ENCODE results near the gene TRAF2.

Gene TRAF2

GRCh38 chr9:136901516-136902258 is 15.4 kb downstream of the TRAF2 start:
- H3K4me3 Mint-ChIP-seq: peak overlapping the region; percentile 46
- DNase-seq: peak; percentile 76
- ATAC-seq: peak; percentile 78
- H3K9me3 Mint-ChIP-seq: no peaks in the 10 kb centered on the region
- H3K27me3 Mint-ChIP-seq: no peaks in the 10 kb centered on the region
- peaks cover 52% of the 10 kb centered on the region for H3K4me1 Mint-ChIP-seq
- H3K27ac Mint-ChIP-seq: peak overlapping the region; percentile 87
- peaks cover 34% of the 10 kb centered on the region for H3K36me3 Mint-ChIP-seq (ENCODE audit: low read depth)

DNA sequence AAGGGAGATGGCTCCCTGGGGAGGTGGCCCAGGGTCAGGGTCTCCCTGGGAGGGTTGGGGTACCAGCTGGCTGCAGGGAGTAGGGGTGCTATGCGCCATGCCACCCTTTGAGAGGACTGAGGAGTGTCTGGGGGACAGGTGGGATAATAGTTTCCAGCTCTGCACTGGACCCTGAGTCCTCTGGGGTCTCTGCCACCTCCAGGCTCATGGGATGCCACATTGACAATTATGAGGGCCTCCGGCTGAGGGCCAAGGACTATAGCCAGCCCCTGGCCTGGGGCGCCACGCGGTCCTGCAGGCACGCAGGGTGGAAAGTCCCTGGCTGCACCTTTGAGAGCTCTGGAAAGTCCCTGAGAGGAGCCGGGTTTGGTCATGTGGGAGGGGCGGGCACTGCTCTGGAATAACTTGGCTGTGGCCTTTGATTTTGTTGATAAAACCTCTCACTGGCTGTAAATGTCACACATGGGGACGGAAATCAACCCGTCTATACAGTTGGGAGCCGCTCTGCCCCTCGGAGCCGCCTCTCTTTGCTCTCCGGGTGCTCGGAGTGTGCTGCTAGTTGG is 16.0 kb downstream of the TRAF2 start:
- peak overlapping the region; percentile 46 for H3K4me3 Mint-ChIP-seq
- H3K27ac Mint-ChIP-seq: peak overlapping the region; percentile 87
- peak; percentile 84 for ATAC-seq
- no peaks in the 10 kb centered on the region for H3K9me3 Mint-ChIP-seq
- H3K36me3 Mint-ChIP-seq (ENCODE audit: low read depth): peaks cover 38% of the 10 kb centered on the region
- H3K27me3 Mint-ChIP-seq: no peaks in the 10 kb centered on the region
- peak; percentile 85 for DNase-seq
- H3K4me1 Mint-ChIP-seq: peaks cover 50% of the 10 kb centered on the region

- H3K27me3 Mint-ChIP-seq: no peaks in the 10 kb centered on the region
- H3K9me3 Mint-ChIP-seq: no peaks in the 10 kb centered on the region
- no peak for ATAC-seq
- peaks cover 50% of the 10 kb centered on the region for H3K4me1 Mint-ChIP-seq
- peaks cover 38% of the 10 kb centered on the region for H3K36me3 Mint-ChIP-seq (ENCODE audit: low read depth)
- H3K4me3 Mint-ChIP-seq: no peak overlapping the region
- no peak for DNase-seq
- peak overlapping the region; percentile 87 for H3K27ac Mint-ChIP-seq
Measured at GRCh38 chr9:136903041-136903554, 16.8 kb downstream of the TRAF2 start.

- no peaks in the 10 kb centered on the region for H3K9me3 Mint-ChIP-seq
- H3K27me3 Mint-ChIP-seq: no peaks in the 10 kb centered on the region
- H3K4me3 Mint-ChIP-seq: no peak overlapping the region
- DNase-seq (peak; percentile 12), ATAC-seq (no peak)
- H3K4me1 Mint-ChIP-seq: peaks cover 39% of the 10 kb centered on the region
- peaks cover 38% of the 10 kb centered on the region for H3K36me3 Mint-ChIP-seq (ENCODE audit: low read depth)
- H3K27ac Mint-ChIP-seq: peak overlapping the region; percentile 54
Measured at GRCh38 chr9:136906266-136906665, 19.9 kb downstream of the TRAF2 start.

DNA sequence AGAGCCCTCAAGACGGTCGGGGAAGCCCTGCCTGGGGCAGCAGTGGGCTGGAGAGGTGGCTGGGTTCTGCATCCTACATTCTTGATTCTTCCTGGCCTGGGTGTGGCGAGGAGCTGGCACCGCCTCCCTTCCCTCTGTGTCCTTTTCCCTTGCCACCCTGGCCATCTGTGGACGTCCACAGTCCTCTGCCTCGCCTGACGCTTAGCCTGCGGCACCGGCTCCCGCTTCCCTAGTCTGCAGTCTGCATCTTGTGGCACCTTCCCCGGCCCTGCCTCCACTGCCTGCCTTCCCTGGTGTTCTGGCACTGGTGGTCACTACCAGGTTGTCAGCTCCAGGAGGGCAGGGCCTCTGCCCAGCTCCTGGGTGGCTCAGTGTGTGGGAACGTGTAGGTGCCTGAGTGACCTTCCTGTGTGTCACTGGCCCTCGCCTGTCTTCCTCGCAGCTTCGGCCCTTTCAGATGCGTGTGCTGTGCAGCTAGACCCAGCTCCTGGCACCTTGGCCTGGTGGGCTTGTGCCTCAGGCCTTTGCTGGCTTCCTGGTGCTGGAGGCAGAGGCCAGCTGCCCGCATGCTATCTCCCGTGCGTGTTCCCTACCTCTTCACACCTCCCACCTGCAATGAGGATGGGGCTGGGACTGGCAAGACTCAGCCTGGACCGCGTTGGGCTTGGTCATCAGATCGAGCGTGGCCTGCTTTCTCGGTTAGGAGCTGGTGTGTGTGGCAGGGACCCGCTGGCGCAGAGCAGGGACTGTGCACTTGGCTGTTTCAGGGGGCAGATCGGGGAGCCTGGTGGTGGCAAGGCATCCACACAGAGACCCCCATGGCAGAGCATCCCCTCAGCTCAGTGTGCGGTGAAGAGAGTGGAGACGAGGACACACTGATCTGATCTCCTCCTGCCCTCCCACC is 20.9 kb downstream of the TRAF2 start:
- no peak overlapping the region for H3K27ac Mint-ChIP-seq
- DNase-seq (no peak), ATAC-seq (no peak)
- no peak overlapping the region for H3K4me3 Mint-ChIP-seq
- H3K36me3 Mint-ChIP-seq (ENCODE audit: low read depth): peaks cover 38% of the 10 kb centered on the region
- peaks cover 29% of the 10 kb centered on the region for H3K4me1 Mint-ChIP-seq
- no peaks in the 10 kb centered on the region for H3K9me3 Mint-ChIP-seq
- no peaks in the 10 kb centered on the region for H3K27me3 Mint-ChIP-seq

DNA sequence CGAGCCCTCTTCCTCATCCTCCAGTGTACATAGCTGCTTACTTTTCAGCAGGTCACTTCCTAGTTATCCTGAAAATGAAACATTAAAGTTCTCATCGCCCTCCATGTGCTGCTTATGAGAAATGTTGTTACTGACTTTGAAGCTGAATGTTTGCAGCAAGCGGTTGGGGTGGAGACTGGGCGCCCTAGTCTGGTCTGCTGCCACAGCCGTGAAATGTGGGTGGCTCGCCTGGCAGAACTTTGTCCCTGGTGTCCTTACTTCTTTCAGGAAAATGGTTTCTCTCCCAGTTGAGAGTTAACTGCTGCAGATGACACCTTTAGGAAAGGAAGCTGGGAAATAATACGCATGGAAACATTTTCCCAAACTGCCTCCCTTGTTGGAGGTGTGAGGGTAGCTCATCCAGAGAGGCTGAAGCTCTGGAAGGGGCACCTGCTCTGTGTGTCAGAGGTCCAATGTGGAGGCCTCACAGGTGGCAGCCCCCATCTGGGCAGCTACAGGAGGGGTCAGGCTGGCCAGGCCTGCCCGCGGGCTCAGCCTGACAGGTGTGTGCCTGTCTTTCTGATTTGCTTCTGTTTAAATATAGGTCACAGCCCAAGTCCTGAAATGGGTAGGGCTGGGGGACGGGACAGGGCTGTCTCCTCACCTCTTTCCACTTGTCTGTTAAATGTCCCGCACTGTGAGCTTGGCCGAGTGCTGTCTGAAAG is 24.0 kb downstream of the TRAF2 start:
- DNase-seq: no peak
- Mint-ChIP-seq H3K4me1 (peaks cover 6% of the 10 kb centered on the region), H3K9me3 (no peaks in the 10 kb centered on the region), H3K4me3 (no peak overlapping the region), H3K36me3 (ENCODE audit: low read depth) (peaks cover 33% of the 10 kb centered on the region), H3K27ac (no peak overlapping the region), H3K27me3 (no peaks in the 10 kb centered on the region)
- no peak for ATAC-seq

GRCh38 chr9:136910901-136911245 is 24.6 kb downstream of the TRAF2 start:
- Mint-ChIP-seq H3K27ac (no peak overlapping the region), H3K9me3 (no peaks in the 10 kb centered on the region), H3K4me1 (peaks cover 6% of the 10 kb centered on the region), H3K4me3 (no peak overlapping the region), H3K36me3 (ENCODE audit: low read depth) (peaks cover 33% of the 10 kb centered on the region), H3K27me3 (no peaks in the 10 kb centered on the region)
- ATAC-seq: peak; percentile 24
- DNase-seq: no peak

GRCh38 chr9:136913701-136914438 is 27.6 kb downstream of the TRAF2 start:
- H3K27ac Mint-ChIP-seq: no peak overlapping the region
- ATAC-seq: no peak
- peaks cover 2% of the 10 kb centered on the region for H3K4me1 Mint-ChIP-seq
- no peak for DNase-seq
- no peaks in the 10 kb centered on the region for H3K27me3 Mint-ChIP-seq
- H3K9me3 Mint-ChIP-seq: no peaks in the 10 kb centered on the region
- no peak overlapping the region for H3K4me3 Mint-ChIP-seq
- peaks cover 38% of the 10 kb centered on the region for H3K36me3 Mint-ChIP-seq (ENCODE audit: low read depth)

- no peak for DNase-seq
- ATAC-seq: no peak
- H3K4me1 Mint-ChIP-seq: peaks cover 2% of the 10 kb centered on the region
- no peaks in the 10 kb centered on the region for H3K9me3 Mint-ChIP-seq
- no peak overlapping the region for H3K27ac Mint-ChIP-seq
- no peaks in the 10 kb centered on the region for H3K27me3 Mint-ChIP-seq
- no peak overlapping the region for H3K4me3 Mint-ChIP-seq
- peaks cover 40% of the 10 kb centered on the region for H3K36me3 Mint-ChIP-seq (ENCODE audit: low read depth)
Measured at GRCh38 chr9:136915632-136916329, 29.5 kb downstream of the TRAF2 start.

DNA sequence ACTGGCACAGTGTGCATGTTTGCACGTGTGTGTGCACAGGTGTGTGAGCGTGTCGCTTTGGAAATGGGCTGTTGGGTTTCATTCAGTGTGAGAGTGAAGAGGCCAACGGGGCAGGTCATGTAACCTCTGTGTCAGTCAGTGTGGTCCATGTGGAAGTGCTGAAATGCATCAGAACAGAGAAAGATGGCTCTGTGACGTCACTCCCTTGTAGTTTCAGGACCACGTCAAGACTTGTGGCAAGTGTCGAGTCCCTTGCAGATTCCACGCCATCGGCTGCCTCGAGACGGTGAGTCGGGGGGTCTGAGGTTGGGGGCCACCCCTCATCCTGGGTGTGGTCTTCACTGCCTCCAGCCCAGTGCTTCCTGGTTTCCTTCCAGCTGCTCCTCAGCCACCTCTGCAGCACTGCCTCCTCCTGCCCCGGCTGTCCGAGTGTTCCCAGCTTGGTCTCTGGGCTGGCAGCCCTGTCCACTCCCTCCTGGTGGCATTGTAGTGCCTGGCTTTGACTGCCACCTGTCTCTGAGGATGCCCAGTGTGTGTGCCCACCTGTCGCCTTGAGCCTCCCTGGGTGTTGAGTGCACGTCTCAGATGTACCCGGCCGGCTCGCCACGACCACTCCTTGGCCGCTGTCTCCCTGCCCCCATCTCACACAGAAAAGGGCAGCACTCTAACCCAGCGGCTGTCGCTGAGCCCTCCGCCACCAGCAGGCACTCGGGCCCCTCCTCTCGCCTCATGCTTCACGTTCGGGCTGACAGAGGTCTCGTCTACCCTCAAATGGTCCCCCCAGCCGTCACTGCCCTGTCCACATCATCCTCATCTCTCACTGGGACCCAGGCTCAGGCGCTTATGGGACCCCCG is 30.2 kb downstream of the TRAF2 start:
- Mint-ChIP-seq H3K27me3 (no peaks in the 10 kb centered on the region), H3K4me1 (peaks cover 2% of the 10 kb centered on the region), H3K4me3 (no peak overlapping the region), H3K36me3 (ENCODE audit: low read depth) (peaks cover 39% of the 10 kb centered on the region), H3K27ac (no peak overlapping the region), H3K9me3 (no peaks in the 10 kb centered on the region)
- DNase-seq: no peak
- ATAC-seq: no peak

DNA sequence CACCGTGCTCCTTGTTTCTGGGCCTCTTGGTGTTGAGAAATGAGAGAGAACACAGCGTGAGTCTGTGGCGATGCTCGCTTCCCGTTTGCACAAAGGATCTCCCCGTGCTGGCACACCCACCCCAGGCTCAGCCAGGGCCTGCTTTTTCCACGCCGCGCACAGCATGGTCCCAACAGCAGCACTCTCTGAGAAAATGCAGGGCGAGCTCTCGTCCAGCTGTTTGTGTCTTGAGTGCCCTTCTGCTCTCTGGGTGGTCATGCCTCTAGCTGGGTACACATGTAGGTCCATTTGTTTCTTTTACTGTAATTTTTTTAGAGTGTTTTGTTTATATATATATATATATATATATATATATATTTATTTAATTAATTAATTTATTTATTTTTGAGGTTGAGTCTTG is 31.6 kb downstream of the TRAF2 start:
- Mint-ChIP-seq H3K9me3 (no peaks in the 10 kb centered on the region), H3K27me3 (no peaks in the 10 kb centered on the region), H3K4me1 (peaks cover 2% of the 10 kb centered on the region), H3K36me3 (ENCODE audit: low read depth) (peaks cover 39% of the 10 kb centered on the region), H3K27ac (no peak overlapping the region), H3K4me3 (no peak overlapping the region)
- DNase-seq (no peak), ATAC-seq (no peak)

DNA sequence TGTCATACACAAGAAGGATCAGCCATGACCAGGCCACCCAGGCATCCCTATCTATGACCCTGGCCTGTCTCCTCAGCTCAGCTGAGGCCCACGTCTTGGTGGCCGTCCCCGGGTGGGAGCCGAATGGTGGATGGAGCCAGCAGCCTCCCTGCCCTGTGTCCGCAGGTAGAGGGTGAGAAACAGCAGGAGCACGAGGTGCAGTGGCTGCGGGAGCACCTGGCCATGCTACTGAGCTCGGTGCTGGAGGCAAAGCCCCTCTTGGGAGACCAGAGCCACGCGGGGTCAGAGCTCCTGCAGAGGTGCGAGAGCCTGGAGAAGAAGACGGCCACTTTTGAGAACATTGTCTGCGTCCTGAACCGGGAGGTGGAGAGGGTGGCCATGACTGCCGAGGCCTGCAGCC is 33.8 kb downstream of the TRAF2 start:
- no peak for ATAC-seq
- H3K36me3 Mint-ChIP-seq (ENCODE audit: low read depth): peaks cover 38% of the 10 kb centered on the region
- no peak overlapping the region for H3K4me3 Mint-ChIP-seq
- DNase-seq: no peak
- H3K4me1 Mint-ChIP-seq: peaks cover 2% of the 10 kb centered on the region
- no peaks in the 10 kb centered on the region for H3K9me3 Mint-ChIP-seq
- H3K27me3 Mint-ChIP-seq: no peaks in the 10 kb centered on the region
- H3K27ac Mint-ChIP-seq: no peak overlapping the region
